Measurements from ENCODE around the gene NRXN3. TPM values are rescaled to one million over a fixed set of nuclear protein-coding genes. Genes with fewer than 3 reads are reported as not detected.

NRXN3 gene
- total and polyA plus RNA-seq, 2 experiments from 2014 or later = 1.0 to 1.8 TPM

DNA sequence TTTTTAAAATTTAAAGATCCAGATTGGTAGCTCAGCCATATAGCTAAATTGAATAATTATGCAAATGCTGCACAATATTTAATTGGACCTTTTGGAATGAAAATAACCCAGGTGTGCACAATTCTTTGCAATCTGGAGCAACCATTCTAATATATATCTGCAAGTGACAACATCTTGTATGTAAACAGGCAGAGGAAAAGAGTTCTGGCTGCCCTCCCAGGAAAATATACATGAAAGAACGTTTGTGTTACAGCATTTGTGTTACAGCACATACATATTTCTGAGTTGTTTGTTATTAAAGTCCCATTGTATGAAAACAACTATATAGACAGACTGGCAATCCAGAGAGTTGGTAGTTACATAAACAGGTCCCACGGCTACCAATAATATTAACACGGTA, 1663.6 kb downstream of the NRXN3 start (continued):
- TF ChIP-seq, protein P1, sequence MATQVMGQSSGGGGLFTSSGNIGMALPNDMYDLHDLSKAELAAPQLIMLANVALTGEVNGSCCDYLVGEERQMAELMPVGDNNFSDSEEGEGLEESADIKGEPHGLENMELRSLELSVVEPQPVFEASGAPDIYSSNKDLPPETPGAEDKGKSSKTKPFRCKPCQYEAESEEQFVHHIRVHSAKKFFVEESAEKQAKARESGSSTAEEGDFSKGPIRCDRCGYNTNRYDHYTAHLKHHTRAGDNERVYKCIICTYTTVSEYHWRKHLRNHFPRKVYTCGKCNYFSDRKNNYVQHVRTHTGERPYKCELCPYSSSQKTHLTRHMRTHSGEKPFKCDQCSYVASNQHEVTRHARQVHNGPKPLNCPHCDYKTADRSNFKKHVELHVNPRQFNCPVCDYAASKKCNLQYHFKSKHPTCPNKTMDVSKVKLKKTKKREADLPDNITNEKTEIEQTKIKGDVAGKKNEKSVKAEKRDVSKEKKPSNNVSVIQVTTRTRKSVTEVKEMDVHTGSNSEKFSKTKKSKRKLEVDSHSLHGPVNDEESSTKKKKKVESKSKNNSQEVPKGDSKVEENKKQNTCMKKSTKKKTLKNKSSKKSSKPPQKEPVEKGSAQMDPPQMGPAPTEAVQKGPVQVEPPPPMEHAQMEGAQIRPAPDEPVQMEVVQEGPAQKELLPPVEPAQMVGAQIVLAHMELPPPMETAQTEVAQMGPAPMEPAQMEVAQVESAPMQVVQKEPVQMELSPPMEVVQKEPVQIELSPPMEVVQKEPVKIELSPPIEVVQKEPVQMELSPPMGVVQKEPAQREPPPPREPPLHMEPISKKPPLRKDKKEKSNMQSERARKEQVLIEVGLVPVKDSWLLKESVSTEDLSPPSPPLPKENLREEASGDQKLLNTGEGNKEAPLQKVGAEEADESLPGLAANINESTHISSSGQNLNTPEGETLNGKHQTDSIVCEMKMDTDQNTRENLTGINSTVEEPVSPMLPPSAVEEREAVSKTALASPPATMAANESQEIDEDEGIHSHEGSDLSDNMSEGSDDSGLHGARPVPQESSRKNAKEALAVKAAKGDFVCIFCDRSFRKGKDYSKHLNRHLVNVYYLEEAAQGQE (IDR thresholded peaks at IDR 0.05; ENCODE audit: unreplicated experiment) = no peak

DNA sequence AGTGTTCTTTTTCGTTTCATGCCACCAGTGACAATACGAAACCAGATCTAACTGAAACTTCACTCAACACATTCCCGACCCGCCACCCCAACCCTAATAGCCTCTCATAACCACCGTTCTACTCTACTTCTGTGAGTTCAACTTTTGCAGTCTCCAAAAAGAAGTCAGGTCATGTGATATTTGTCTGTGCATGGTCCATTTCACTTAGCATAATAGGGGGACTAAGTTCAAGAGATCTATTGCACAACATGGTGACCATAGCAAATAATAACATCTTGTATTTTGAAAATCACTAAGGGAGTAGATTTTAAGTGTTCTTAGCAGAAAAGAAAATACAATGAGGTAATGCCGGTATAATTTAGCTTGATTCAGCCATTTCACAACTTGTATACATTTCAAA, 1664.7 kb downstream of the NRXN3 start:
- no peaks in the 10 kb centered on the region for H3K36me3 ChIP-seq (ENCODE audit: insufficient read depth)
- H3F3A ChIP-seq (replicated peaks; ENCODE audit: low read depth) = no peaks in the 10 kb centered on the region
- Mint-ChIP-seq H3K4me3 (no peak overlapping the region), H3K27me3 (ENCODE audit: insufficient read depth, low read depth, poor library complexity) (no peaks in the 10 kb centered on the region), H3K9me3 (no peaks in the 10 kb centered on the region), H3K27ac (no peak overlapping the region), H3K4me1 (no peaks in the 10 kb centered on the region), H3K36me3 (ENCODE audit: low read depth) (no peaks in the 10 kb centered on the region)
- H3K4me3 ChIP-seq = no peak overlapping the region
- H2AFZ ChIP-seq = no peak overlapping the region
- H3K4me2 ChIP-seq = no peak overlapping the region
- H3K4me1 ChIP-seq (ENCODE audit: insufficient read depth) = no peaks in the 10 kb centered on the region
- H3K27me3 ChIP-seq (ENCODE audit: insufficient read depth) = no peaks in the 10 kb centered on the region
- H3K79me2 ChIP-seq (replicated peaks; ENCODE audit: insufficient read depth) = no peaks in the 10 kb centered on the region
- no peaks in the 10 kb centered on the region for H3K9me2 ChIP-seq (ENCODE audit: insufficient read depth)
- ATAC-seq (no peak), DNase-seq (ENCODE audit: low spot score) (no peak)
- H3K27ac ChIP-seq (ENCODE audit: low read depth) = no peak overlapping the region
- no peaks in the 10 kb centered on the region for H4K20me1 ChIP-seq (replicated peaks; ENCODE audit: insufficient read depth)
- TF ChIP-seq ZNF462 (CRISPR knock-in tag; IDR thresholded peaks at IDR 0.05) (no peak), EZH2 (IDR thresholded peaks at IDR 0.05; ENCODE audit: low read depth, unreplicated experiment) (no peak), ZNF114 (CRISPR knock-in tag; IDR thresholded peaks at IDR 0.05) (no peak), ZNF331 (CRISPR knock-in tag; IDR thresholded peaks at IDR 0.05; ENCODE audit: low read depth) (no peak), POLR2AphosphoS5 (IDR thresholded peaks at IDR 0.05; ENCODE audit: low read depth) (no peak), CTCF (conservative IDR thresholded peaks at IDR 0.05; ENCODE audit: low read depth in 2 of 2) (no peak), EZH2phosphoT487 (IDR thresholded peaks at IDR 0.05; ENCODE audit: unreplicated experiment) (no peak), JUNB (IDR thresholded peaks at IDR 0.05; ENCODE audit: unreplicated experiment) (no peak)
- TF ChIP-seq, protein P1 (IDR thresholded peaks at IDR 0.05; ENCODE audit: unreplicated experiment) = no peak

All from GM23338 (cell line).